ENCODE data around the gene CFD.
A peak's percentile ranks its signal among the peaks of the same experiment; 100 is the strongest.

Gene CFD

GRCh38 chr19:883661-884211 is 24.3 kb downstream of the CFD start:
- TF ChIP-seq, protein P1, sequence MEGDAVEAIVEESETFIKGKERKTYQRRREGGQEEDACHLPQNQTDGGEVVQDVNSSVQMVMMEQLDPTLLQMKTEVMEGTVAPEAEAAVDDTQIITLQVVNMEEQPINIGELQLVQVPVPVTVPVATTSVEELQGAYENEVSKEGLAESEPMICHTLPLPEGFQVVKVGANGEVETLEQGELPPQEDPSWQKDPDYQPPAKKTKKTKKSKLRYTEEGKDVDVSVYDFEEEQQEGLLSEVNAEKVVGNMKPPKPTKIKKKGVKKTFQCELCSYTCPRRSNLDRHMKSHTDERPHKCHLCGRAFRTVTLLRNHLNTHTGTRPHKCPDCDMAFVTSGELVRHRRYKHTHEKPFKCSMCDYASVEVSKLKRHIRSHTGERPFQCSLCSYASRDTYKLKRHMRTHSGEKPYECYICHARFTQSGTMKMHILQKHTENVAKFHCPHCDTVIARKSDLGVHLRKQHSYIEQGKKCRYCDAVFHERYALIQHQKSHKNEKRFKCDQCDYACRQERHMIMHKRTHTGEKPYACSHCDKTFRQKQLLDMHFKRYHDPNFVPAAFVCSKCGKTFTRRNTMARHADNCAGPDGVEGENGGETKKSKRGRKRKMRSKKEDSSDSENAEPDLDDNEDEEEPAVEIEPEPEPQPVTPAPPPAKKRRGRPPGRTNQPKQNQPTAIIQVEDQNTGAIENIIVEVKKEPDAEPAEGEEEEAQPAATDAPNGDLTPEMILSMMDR (IDR thresholded peaks at IDR 0.05; ENCODE audit: low read depth, low read length, missing control alignments), result no peak
- in situ Hi-C loops (cut with HindIII; ENCODE audit: low pct_ligation_motif_present, low sequenced_read_pairs), result no loop called here
- DNase-seq, result no peak
- Histone ChIP-seq H3K4me3 (ENCODE audit: low read depth, low read length) (no peak overlapping the region), H3K36me3 (replicated peaks) (peaks cover 61% of the 10 kb centered on the region), H3K27me3 (replicated peaks) (no peaks in the 10 kb centered on the region), H3K27ac (no peak overlapping the region)

DNA sequence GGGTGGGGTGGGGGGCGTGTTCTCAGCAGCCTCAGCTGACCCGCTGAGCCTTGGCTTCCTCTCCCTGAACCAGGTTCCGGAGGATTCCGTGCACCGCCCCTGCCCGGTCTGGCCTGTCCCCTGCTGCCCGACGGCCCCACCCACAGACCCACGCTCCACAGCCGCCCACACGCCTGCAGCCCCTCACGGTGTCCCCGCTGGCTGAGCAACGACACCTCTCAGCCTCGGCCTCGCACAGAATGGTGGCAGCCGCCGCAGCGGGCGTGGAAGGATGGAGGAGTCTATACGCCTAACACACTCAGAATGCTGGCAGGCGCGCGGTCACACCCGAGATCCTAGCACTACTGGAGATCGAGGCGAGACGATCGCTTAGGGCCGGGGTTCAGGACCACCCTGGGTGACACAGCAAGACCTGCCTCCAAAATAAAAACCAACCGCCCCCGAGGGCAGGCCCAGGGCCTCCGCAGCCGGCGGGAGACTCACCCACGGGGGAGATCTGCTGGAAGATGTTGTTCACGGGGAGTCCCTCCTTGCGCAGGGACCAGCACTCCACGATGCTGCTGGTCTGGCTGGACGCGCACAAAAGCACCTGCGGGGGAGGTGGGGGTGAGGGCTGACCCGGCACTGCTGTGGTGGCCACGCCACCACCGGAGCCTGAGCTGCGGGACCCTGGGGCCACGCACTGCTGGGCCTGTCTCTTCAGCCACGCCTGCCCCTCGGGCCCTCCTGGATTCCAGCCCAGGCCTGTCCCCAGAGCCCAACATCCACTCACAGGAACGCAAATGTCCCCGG is 25.2 kb downstream of the CFD start:
- Histone ChIP-seq H3K36me3 (replicated peaks) (peaks cover 67% of the 10 kb centered on the region), H3K27me3 (replicated peaks) (no peaks in the 10 kb centered on the region), H3K4me3 (ENCODE audit: low read depth, low read length) (no peak overlapping the region), H3K27ac (no peak overlapping the region)
- in situ Hi-C loops (cut with HindIII; ENCODE audit: low pct_ligation_motif_present, low sequenced_read_pairs), result no loop called here
- DNase-seq, result no peak
- TF ChIP-seq, protein P1 (IDR thresholded peaks at IDR 0.05; ENCODE audit: low read depth, low read length, missing control alignments), result no peak

DNA sequence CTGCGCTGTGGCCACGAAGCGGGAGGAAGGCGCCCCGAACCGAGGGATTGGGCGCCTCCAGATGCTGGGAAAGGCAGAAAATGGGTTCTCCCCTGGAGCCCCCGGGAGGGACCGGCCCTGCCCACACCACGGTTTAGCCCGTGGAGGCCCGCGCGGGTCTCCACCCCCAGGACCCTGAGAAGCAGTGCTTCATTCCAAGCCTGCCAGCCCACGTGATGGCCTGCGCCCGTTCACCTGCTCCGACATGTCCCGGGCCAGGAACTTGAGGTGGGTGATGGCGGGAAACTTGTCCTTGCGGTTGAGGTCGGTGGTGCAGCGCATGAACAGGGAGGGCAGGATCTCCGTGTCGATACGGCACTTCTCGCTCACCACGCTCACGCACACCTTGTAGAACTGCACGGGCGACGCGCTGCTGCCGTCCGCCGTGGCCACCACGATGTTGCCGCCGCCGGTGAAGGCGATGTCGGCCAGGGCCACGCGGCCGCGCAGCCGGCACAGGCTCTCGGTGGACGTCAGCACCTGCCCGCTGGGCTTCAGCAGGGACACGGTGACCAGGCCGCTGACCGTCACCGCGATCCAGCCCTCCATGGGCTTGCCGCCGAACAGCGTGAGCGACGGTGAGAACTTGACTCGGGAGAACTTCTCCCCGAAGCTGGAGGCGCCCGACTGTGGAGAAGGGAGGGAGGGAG is 26.2 kb downstream of the CFD start:
- Histone ChIP-seq H3K4me3 (ENCODE audit: low read depth, low read length) (no peak overlapping the region), H3K36me3 (replicated peaks) (peaks cover 74% of the 10 kb centered on the region), H3K27ac (no peak overlapping the region), H3K27me3 (replicated peaks) (no peaks in the 10 kb centered on the region)
- DNase-seq, result no peak
- TF ChIP-seq, protein P1 (IDR thresholded peaks at IDR 0.05; ENCODE audit: low read depth, low read length, missing control alignments), result no peak
- in situ Hi-C loops (cut with HindIII; ENCODE audit: low pct_ligation_motif_present, low sequenced_read_pairs), result no loop called here

DNA sequence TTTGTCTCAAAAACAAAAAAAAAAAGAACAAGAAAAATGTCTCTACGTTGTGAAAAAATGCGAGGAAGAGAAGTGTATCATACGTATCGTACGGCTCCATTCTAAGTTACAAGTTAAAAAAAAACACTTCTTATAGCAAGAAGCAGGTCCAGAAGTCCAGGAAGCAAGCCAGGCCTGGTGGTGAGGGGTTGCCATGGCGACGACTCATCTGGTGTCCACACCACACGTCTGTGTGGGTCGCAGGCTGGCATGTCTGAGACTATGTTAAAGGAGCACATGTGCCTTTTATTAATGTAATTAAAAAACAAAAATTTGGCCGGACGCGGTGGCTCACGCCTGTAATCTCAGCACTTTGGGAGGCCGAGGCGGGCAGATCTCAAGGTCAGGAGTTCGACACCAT is 27.6 kb downstream of the CFD start:
- in situ Hi-C loops (cut with HindIII; ENCODE audit: low pct_ligation_motif_present, low sequenced_read_pairs), result no loop called here
- DNase-seq, result peak; percentile 22
- no peak overlapping the region for H3K4me3 ChIP-seq (ENCODE audit: low read depth, low read length)
- H3K27me3 ChIP-seq (replicated peaks), result no peaks in the 10 kb centered on the region
- H3K27ac ChIP-seq, result no peak overlapping the region
- peaks cover 66% of the 10 kb centered on the region for H3K36me3 ChIP-seq (replicated peaks)
- TF ChIP-seq, protein P1 (IDR thresholded peaks at IDR 0.05; ENCODE audit: low read depth, low read length, missing control alignments), result no peak

DNA sequence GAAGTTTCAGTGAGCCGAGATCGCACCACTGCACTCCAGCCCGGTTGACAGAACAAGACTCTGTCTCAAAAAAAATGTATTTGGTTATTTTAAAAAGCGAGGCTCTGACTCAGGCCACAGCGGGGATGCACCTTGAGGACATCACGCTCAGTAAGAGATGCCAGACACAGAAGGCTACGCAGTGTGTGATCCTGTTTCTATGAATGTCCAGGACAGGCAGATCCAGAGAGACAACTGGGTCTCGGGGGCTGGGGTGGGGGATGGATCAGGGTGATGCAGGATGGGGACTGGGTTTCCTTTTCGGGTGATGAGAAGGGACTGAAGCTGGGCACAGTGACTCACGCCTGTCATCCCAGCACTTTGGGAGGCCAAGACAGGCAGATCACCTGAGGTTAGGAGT is 28.1 kb downstream of the CFD start:
- Histone ChIP-seq H3K36me3 (replicated peaks) (peaks cover 62% of the 10 kb centered on the region), H3K4me3 (ENCODE audit: low read depth, low read length) (no peak overlapping the region), H3K27ac (no peak overlapping the region), H3K27me3 (replicated peaks) (no peaks in the 10 kb centered on the region)
- no peak for DNase-seq
- in situ Hi-C loops (cut with HindIII; ENCODE audit: low pct_ligation_motif_present, low sequenced_read_pairs), result no loop called here
- TF ChIP-seq, protein P1 (IDR thresholded peaks at IDR 0.05; ENCODE audit: low read depth, low read length, missing control alignments), result no peak

All from brain microvascular endothelial cell (primary cell).